Smooth muscle cell (in vitro differentiated cells): ENCODE measurements around the gene ZNF304. TPM values are rescaled to one million over a fixed set of nuclear protein-coding genes. Genes with fewer than 3 reads are reported as not detected.

ENCODE experiments used
- DNase-seq: peaks from one replicate; lab custom pipeline; 2025; ENCODE audit not compliant: unreplicated experiment; lab: John Stamatoyannopoulos, UW
- H2AFZ ChIP-seq: fragments of 200-600 bp; sonication (generic); 2 replicates; pipeline ENCODE4 v1.6.0; 2016; ENCODE audit warnings: antibody characterized with exemption, low read depth, mild to moderate bottlenecking
- H3F3A ChIP-seq: fragments of 200-600 bp; sonication (generic); 2 replicates; pipeline ENCODE4 v1.6.0; 2017; ENCODE audit warnings: antibody characterized with exemption, low read depth
- H3K27ac ChIP-seq: fragments of 200-600 bp; sonication (generic); 2 replicates; pipeline ENCODE4 v1.5.1; 2016; ENCODE audit warnings: low read depth, mild to moderate bottlenecking
- H3K27me3 ChIP-seq: fragments of 200-600 bp; sonication (generic); 2 replicates; pipeline ENCODE4 v1.6.1; 2016; ENCODE audit warnings: low read depth, mild to moderate bottlenecking
- H3K36me3 ChIP-seq: fragments of 200-600 bp; sonication (generic); 2 replicates; pipeline ENCODE4 v1.5.1; 2016; ENCODE audit warnings: low read depth
- H3K4me1 ChIP-seq: fragments of 200-600 bp; sonication (generic); 2 replicates; pipeline ENCODE4 v1.5.1; 2016; ENCODE audit warnings: low read depth
- H3K4me2 ChIP-seq: fragments of 200-600 bp; sonication (generic); 2 replicates; pipeline ENCODE4 v1.6.0; 2016; ENCODE audit warnings: mild to moderate bottlenecking
- H3K4me3 ChIP-seq: fragments of 200-600 bp; sonication (generic); 2 replicates; pipeline ENCODE4 v1.5.1; 2016; ENCODE audit warnings: mild to moderate bottlenecking
- H3K79me2 ChIP-seq: fragments of 200-600 bp; sonication (generic); 2 replicates; pipeline ENCODE4 v1.6.0; 2016; ENCODE audit warnings: low read depth, mild to moderate bottlenecking
- H3K9ac ChIP-seq: fragments of 200-600 bp; sonication (generic); 2 replicates; pipeline ENCODE4 v1.6.0; 2016; ENCODE audit warnings: low read depth
- H3K9me3 ChIP-seq: fragments of 200-600 bp; sonication (generic); replicated peaks from 2 replicates; pipeline ENCODE4 v1.5.1; 2016; ENCODE audit warnings: low read depth
- H4K20me1 ChIP-seq: fragments of 200-600 bp; sonication (generic); 2 replicates; pipeline ENCODE4 v1.6.0; 2016; ENCODE audit warnings: low read depth
- CTCF ChIP-seq: fragments of 200-600 bp; sonication (generic); IDR thresholded peaks from 2 replicates; pipeline ENCODE4 v1.5.1; 2017; ENCODE audit warnings: borderline replicate concordance, mild to moderate bottlenecking, antibody characterized with exemption; ENCODE audit not compliant: insufficient read depth, poor library complexity, severe bottlenecking
- WGBS: methylation state at CpG from one replicate; pipeline ENCODE4 v1.1.7; 2016; ENCODE audit warnings: low lambda C conversion rate; 5-methylcytosine and 5-hydroxymethylcytosine counted together
- polyA plus RNA-seq: library from polyadenylated mRNA; unstranded; fragments of >200 nt; fragmentation: Nextera tagmentation; extraction: Ambion mirVana; gene quantifications from 2 replicates; pipeline ENCODE4 v1.2.1, GENCODE V29; 2016
- total RNA-seq: library from RNA; depleted of rRNA; stranded (reverse); fragments of >200 nt; gene quantifications from 2 replicates; pipeline ENCODE4 v1.2.3, GENCODE V29; 2014

The ZNF304 gene
- total and polyA plus RNA-seq, 2 experiments from 2014 or later: 3.9 to 6.8 TPM

GRCh38 chr19:57377498-57378146, 26.6 kb downstream of the ZNF304 start:
- H3K79me2 ChIP-seq: no peaks in the 10 kb centered on the region
- no peak overlapping the region for H3K4me3 ChIP-seq
- H4K20me1 ChIP-seq: no peaks in the 10 kb centered on the region
- no peaks in the 10 kb centered on the region for H3F3A ChIP-seq
- no peak overlapping the region for H3K9ac ChIP-seq
- no peak for DNase-seq
- H3K9me3 ChIP-seq: peaks cover 19% of the 10 kb centered on the region
- no peaks in the 10 kb centered on the region for H3K4me1 ChIP-seq
- H3K27me3 ChIP-seq: no peaks in the 10 kb centered on the region
- 99% methylated on average over 3 of the region's 3 CpGs for WGBS
- no peak overlapping the region for H2AFZ ChIP-seq
- no peak overlapping the region for H3K4me2 ChIP-seq
- H3K36me3 ChIP-seq: peaks cover 21% of the 10 kb centered on the region
- H3K27ac ChIP-seq: no peak overlapping the region
- TF ChIP-seq CTCF: no peak

GRCh38 chr19:57380923-57381322, 29.9 kb downstream of the ZNF304 start:
- no peak for TF ChIP-seq CTCF
- Histone ChIP-seq H4K20me1 (no peaks in the 10 kb centered on the region), H3K4me1 (no peaks in the 10 kb centered on the region), H3F3A (no peaks in the 10 kb centered on the region), H3K36me3 (peaks cover 21% of the 10 kb centered on the region), H3K9ac (no peak overlapping the region), H3K27ac (no peak overlapping the region), H3K4me3 (no peak overlapping the region), H2AFZ (no peak overlapping the region), H3K4me2 (no peak overlapping the region), H3K27me3 (no peaks in the 10 kb centered on the region), H3K9me3 (peaks cover 19% of the 10 kb centered on the region), H3K79me2 (no peaks in the 10 kb centered on the region)
- no peak for DNase-seq

- TF ChIP-seq CTCF: no peak
- Histone ChIP-seq H4K20me1 (no peaks in the 10 kb centered on the region), H3K4me3 (no peak overlapping the region), H3K27me3 (no peaks in the 10 kb centered on the region), H3K9ac (no peak overlapping the region), H3K36me3 (peaks cover 5% of the 10 kb centered on the region), H3K27ac (no peak overlapping the region), H3K4me1 (no peaks in the 10 kb centered on the region), H2AFZ (no peak overlapping the region), H3K9me3 (peaks cover 5% of the 10 kb centered on the region), H3K4me2 (no peak overlapping the region), H3K79me2 (no peaks in the 10 kb centered on the region), H3F3A (no peaks in the 10 kb centered on the region)
- DNase-seq: no peak
- 85% methylated on average over 7 of the region's 7 CpGs for WGBS
Measured at GRCh38 chr19:57382806-57383488, 31.9 kb downstream of the ZNF304 start.
